Left kidney (tissue), 2 donors: ENCODE data around the gene GPRIN2. TPM values are rescaled to one million over a fixed set of nuclear protein-coding genes. Genes with fewer than 3 reads are reported as not detected.

Source experiments
- DNase-seq: peaks from one replicate; pipeline ENCODE4 v3.0.0-alpha.2; 2013
- polyA plus RNA-seq: library from polyadenylated mRNA; unstranded; fragments of 120-200 nt; gene quantifications from one replicate; pipeline ENCODE4 v1.2.1, GENCODE V29; 2013; ENCODE audit not compliant: insufficient read length

GPRIN2 gene
- polyA plus RNA-seq, 1 donor = 4.0 TPM

GRCh38 chr10:46549171-46550075, 7.0 kb downstream of the GPRIN2 start:
- DNase-seq = no peak

- DNase-seq = no peak
These were observed 7.9 kb downstream of the GPRIN2 start for GRCh38 chr10:46548498-46549090.

GRCh38 chr10:46547541-46548497, 8.6 kb downstream of the GPRIN2 start:
- no peak for DNase-seq

DNA sequence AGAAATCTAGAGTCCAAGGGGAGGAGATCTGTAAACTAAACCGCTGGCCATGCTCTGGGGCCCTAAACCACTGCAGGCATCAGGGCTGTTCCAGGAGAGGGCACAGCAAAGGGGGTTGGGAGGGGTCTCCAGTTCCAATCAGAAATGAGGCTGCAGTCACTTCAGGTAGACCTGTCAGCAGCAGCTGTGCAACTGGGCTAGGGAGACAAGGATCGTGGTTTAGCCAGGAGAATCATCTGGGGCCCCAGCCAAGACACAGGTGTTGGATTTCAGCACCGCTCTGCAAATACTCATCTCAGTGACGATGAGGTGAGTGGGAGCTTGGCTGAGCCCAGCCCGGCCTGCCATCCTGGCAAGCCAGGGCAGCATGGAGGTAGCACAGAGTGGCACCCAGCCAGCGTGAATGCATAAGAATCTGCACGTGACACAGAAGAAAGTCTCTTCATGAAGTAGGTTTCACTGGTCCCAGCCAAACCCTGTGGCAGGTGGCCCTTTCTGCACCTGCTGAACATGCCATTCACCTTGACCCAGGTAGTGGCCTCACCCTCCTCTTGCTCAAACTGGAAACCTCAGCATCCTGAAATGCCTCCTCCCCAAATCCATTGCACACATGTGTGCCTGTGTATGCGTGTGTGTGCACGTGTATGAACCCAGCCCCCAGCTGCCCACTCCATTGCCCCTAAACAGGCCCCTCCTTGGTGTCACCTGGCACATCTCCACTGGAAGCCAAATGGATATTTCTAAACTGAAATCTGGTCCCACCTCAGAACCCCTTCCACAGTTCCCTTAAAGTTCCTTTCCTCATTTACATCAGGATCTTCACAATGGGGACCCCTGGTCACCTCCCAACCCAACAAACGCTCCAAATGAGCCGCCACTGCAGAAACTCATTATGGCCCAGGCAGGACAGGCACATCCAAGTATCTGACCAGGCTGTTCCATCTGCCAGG, 9.6 kb downstream of the GPRIN2 start:
- no peak for DNase-seq

DNA sequence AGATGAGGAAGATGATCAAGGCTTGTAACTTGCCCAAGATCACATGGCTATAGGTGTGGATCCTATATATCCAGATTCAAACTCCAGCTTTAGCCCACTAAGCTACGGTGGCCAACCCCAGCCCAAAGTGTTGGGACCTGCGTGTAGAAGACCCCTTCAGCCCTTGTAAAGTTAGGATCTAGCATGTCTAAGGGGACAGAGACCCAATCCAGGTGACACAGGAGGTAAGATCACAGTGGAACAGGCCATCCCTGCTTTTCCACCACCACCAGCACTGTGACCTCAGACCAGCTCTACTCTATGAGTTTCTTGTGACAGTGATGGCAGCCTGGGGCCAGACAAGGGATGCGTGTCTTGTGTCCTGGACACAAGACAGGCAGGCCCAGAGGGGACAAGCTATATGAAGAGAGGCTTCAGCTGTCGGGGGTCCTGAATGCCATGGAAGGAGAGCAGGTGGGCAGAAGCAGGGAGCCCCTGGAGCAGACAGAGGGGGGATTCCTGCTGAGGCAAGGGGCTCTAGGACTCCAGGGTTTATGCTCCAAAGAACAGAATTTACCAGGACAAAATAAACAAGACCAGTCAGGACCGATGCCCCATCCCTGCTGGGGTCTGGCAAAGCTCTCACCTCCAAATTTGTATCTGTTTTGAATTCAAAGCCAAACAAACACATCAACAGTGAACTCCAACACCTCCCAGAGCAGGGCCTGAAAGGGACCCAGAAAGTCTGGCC, 10.4 kb downstream of the GPRIN2 start:
- no peak for DNase-seq

DNA sequence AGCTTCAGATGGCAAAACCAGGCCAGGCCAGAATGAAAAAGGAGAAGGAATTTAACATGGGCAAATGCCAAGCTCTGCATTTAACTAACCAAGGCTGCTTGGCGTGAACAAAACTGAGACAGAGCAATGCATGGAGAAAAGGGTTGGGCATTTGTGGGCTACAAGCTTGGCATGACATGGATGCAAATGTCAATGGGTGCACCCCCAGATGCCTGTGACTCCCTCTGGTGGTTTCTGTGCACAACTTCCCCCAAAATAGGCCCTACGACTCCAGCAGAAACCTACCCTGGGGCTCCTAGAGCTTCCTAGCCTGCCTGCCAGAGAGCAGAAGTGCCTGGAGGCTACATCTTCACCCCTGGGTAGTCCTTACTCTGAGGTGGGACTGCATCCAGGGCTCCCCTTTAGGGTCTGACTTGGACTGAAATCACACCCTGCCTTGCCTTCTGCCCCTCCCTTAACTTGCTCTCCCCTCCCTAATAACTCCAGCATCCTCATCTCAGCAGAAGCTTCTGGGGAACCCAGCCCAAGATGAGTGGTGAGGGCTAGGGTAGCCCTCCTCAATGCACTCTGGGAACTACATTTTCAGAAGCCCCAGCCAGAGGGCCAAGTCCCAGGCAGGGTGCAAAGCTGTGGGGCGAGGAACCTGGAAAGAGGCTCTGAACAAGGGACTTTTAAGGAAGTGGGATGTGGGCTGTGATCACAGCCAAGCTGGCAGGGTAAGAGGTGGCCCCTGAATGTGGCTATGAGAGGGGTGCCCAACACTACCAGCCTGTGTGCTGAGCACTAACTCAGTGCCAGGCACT, 11.3 kb downstream of the GPRIN2 start:
- no peak for DNase-seq

GRCh38 chr10:46543466-46544377, 12.7 kb downstream of the GPRIN2 start:
- DNase-seq = no peak

DNA sequence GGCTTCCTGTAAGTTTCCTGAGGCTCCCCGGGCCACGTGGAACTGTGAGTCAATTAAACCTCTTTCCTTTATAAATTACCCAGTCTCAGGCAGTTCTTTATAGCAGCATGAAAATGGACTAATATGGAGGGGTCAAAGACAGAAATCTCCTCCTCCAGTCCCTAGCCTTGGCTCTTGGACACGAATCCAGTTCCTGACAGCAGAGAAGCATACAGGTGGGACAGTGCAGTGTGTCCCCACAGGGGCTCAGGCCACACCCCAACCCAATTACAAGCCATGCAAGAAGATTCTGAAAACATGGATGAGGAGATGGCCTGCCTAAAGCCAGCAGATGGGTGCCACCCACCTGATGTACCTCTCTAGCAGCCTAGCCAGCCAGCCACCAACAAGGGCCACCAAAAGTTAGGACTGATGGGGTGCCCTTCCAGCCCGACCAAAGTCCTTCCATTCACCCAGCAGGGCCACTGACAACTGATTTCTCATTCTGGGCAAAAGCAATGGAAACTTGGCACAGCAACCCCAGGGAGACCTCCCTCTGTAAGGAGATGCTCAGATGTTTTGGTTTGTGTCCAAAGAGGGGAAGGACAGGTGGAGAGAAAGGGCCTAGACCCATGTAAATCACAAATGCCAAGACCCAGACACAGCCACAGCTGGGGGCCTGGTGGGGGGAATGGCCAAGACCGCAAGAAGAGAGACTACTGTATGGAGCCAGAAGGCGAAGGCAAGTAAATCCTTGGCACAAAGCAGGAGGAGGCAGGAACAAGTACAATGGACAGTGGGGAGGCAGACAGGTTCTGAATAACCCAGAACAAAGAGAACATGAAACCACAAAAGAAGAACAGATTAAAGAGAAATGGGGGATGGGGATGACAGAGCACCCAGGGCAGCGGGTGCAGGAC, 13.6 kb downstream of the GPRIN2 start:
- DNase-seq = no peak

GRCh38 chr10:46541735-46542566, 14.5 kb downstream of the GPRIN2 start:
- no peak for DNase-seq

GRCh38 chr10:46541017-46541661, 15.3 kb downstream of the GPRIN2 start:
- peak; percentile 62 for DNase-seq

DNA sequence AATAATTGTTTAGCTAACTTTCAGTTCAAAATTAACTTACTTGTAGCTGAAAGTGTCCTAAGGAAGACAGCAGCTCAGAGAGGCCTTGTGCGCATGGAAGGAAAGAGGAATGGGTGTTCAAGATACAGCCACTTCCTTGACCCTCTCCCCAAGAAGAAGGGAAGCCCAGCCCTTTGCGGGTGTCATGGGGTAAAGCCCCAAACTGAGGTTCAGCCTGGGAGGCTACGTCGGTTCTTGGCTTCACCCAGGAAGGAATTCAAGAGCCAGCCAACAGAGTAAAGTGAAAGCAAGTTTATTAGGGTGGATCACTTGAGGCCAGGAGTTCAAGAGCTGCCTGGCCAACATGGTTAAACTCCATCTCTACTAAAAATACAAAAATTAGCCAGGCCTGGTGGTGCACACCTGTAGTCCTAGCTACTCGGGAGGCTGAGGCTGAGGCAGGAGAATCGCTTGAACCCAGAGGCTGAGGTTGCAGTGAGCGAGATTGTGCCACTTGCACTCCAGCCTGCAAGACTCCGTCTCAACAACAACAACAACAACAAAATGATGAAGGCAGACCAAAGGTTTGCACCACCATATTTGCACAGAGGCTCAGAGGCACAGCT, 15.9 kb downstream of the GPRIN2 start:
- DNase-seq = no peak

GRCh38 chr10:46539596-46540411, 16.7 kb downstream of the GPRIN2 start:
- no peak for DNase-seq

DNA sequence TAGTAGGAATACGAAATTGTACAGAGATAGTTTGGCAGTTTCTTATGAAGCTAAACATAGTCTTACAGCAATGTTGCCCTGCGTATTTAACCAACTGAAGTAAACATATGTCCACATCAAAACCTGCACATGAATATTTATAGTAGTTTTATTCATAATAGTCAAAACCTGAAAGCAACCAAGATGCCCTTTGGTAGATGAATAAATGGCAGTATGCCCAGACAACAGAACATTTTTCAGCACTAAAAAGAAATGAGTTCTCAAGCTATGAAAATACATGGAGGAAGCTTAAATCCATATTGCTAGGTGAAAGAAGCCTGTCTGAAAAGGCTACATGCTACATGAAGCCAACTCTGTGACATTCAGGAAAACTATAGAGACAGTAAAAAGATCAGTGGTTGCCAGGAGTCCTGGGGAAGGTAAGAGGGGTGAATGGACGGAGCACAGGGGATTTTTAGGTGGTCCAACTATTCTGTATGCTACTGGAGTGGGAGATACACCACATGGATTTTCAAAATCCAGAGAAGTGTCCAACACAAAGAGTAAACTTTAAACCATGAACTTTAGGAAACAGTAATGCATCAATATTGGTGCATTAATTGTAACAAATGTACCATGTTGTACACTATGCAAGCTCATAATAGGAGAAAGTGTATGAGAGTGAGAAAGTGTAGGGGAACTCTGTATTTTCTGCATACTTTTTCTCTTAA, 17.6 kb downstream of the GPRIN2 start:
- no peak for DNase-seq

GRCh38 chr10:46538155-46538554, 18.3 kb downstream of the GPRIN2 start:
- no peak for DNase-seq
